Osteocyte (in vitro differentiated cells): Measurements from ENCODE around the gene CCDC50. TPM values are rescaled to one million over a fixed set of nuclear protein-coding genes. Genes with fewer than 3 reads are reported as not detected.

ENCODE experiments used
- DNase-seq: peaks from one replicate; pipeline ENCODE4 v3.0.0; 2021; ENCODE audit warnings: mixed read lengths; ENCODE audit not compliant: unreplicated experiment; ENCODE audit errors: extremely low spot score
- H3K27ac Mint-ChIP-seq: one replicate; pipeline ENCODE4 v1.8.0; 2021; ENCODE audit warnings: mild to moderate bottlenecking, mixed read lengths; ENCODE audit not compliant: unreplicated experiment
- H3K27me3 Mint-ChIP-seq: one replicate; pipeline ENCODE4 v1.8.0; 2021; ENCODE audit warnings: mixed read lengths; ENCODE audit not compliant: unreplicated experiment
- H3K36me3 Mint-ChIP-seq: one replicate; pipeline ENCODE4 v1.8.0; 2021; ENCODE audit warnings: mixed read lengths; ENCODE audit not compliant: unreplicated experiment
- H3K4me1 Mint-ChIP-seq: one replicate; pipeline ENCODE4 v1.8.0; 2021; ENCODE audit warnings: mixed read lengths; ENCODE audit not compliant: unreplicated experiment
- H3K4me3 Mint-ChIP-seq: one replicate; pipeline ENCODE4 v1.8.0; 2021; ENCODE audit warnings: mild to moderate bottlenecking, moderate library complexity, mixed read lengths; ENCODE audit not compliant: unreplicated experiment
- H3K9me3 Mint-ChIP-seq: one replicate; pipeline ENCODE4 v1.8.0; 2021; ENCODE audit warnings: mixed read lengths; ENCODE audit not compliant: unreplicated experiment
- CTCF ChIP-seq: fragments of 200-600 bp; sonication (generic); IDR thresholded peaks from 2 replicates; pipeline ENCODE4 v1.5.0; 2021; ENCODE audit warnings: antibody characterized with exemption, mild to moderate bottlenecking, moderate library complexity
- total RNA-seq: library from RNA; stranded (reverse); gene quantifications from 2 replicates; pipeline ENCODE4 v1.2.1, GENCODE V29; 2021

Gene CCDC50
- total RNA-seq, 1 donor from 2014 or later: 86.7 TPM

DNA sequence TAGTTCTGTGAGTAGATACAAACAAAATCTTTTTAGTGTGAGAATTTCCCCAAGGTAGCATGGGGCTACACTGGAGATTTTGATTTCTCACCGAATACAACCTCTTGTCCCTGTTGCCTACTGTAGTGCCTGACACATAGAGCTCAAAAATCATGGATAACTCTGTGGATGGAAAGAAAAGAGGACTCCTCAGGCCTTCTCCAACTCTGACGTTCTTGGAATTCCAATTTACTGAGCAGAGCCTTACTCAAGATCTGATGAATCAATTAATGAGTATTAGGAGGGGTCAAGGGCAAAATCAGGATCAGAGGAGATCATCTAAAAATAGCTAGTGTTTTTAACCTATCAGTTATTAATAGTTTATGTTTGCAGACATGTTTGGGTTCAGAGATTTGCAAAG lies 85.1 kb downstream of the CCDC50 start:
- peaks cover 4% of the 10 kb centered on the region for H3K36me3 Mint-ChIP-seq
- no peak for DNase-seq
- no peak overlapping the region for H3K4me3 Mint-ChIP-seq
- TF ChIP-seq CTCF: no peak
- no peaks in the 10 kb centered on the region for H3K27me3 Mint-ChIP-seq
- no peak overlapping the region for H3K27ac Mint-ChIP-seq
- peaks cover 4% of the 10 kb centered on the region for H3K9me3 Mint-ChIP-seq
- H3K4me1 Mint-ChIP-seq: peaks cover 12% of the 10 kb centered on the region

- no peaks in the 10 kb centered on the region for H3K27me3 Mint-ChIP-seq
- no peak for TF ChIP-seq CTCF
- no peak overlapping the region for H3K4me3 Mint-ChIP-seq
- H3K27ac Mint-ChIP-seq: no peak overlapping the region
- H3K36me3 Mint-ChIP-seq: peaks cover 4% of the 10 kb centered on the region
- H3K9me3 Mint-ChIP-seq: peaks cover 4% of the 10 kb centered on the region
- no peak for DNase-seq
- peaks cover 12% of the 10 kb centered on the region for H3K4me1 Mint-ChIP-seq
These were observed 85.5 kb downstream of the CCDC50 start for GRCh38 chr3:191414732-191415131.

DNA sequence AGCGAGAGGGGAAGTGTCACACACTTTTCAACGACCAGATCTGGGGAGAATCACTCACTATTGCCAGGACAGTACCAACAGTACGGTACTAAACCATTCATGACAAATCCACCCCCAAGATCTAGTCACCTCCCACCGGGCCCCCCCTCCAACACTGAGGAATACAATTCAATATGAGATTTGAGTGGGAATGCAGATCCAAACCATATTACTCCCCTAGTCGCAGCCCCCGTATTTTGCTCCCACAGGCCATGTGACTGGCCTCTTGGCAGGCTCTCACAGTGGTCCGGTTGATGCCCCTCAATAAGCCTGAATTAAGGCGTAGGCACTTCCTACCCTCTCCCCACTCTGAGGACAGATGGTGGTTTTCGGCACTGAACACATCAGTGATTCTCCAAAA lies 86.4 kb downstream of the CCDC50 start:
- no peak for DNase-seq
- no peaks in the 10 kb centered on the region for H3K9me3 Mint-ChIP-seq
- H3K4me3 Mint-ChIP-seq: no peak overlapping the region
- no peaks in the 10 kb centered on the region for H3K36me3 Mint-ChIP-seq
- peaks cover 12% of the 10 kb centered on the region for H3K4me1 Mint-ChIP-seq
- peaks cover 6% of the 10 kb centered on the region for H3K27me3 Mint-ChIP-seq
- TF ChIP-seq CTCF: no peak
- H3K27ac Mint-ChIP-seq: no peak overlapping the region

DNA sequence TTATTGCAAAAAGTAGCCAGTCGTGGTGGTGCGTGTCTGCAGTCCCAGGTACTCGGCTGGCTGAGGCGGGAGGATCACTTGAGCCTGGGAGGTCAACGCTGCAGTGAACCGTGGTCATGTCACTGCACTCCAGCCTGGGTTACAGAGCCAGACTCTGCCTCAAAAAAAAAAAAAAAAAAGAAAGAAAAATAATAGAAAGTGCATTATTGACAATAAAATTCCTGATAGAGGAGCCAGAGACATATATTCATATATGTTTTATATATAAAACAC lies 88.2 kb downstream of the CCDC50 start:
- no peak for TF ChIP-seq CTCF
- H3K4me3 Mint-ChIP-seq: no peak overlapping the region
- no peaks in the 10 kb centered on the region for H3K9me3 Mint-ChIP-seq
- H3K36me3 Mint-ChIP-seq: no peaks in the 10 kb centered on the region
- DNase-seq: no peak
- H3K27me3 Mint-ChIP-seq: peaks cover 17% of the 10 kb centered on the region
- no peak overlapping the region for H3K27ac Mint-ChIP-seq
- peaks cover 11% of the 10 kb centered on the region for H3K4me1 Mint-ChIP-seq

DNA sequence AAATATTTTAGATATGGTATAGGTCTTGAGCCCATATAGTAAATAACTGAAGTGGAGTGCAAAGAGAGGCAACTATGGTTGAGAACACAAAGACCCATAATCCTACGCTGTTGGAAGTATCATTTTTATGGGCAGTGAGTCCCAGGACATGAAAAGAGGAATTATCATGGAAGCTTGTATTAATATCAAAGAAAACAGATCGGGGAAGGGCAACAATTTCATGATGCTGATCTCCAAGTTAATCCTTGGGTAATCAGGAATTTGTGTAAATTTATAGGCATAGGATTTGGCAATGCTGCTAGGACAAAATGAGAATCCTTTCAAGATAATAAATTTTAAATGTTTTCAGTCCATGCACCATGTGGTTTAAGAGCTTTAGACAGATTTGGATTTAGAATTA lies 91.6 kb downstream of the CCDC50 start:
- no peak overlapping the region for H3K4me3 Mint-ChIP-seq
- no peak for DNase-seq
- H3K27me3 Mint-ChIP-seq: peaks cover 30% of the 10 kb centered on the region
- H3K36me3 Mint-ChIP-seq: no peaks in the 10 kb centered on the region
- H3K4me1 Mint-ChIP-seq: peaks cover 2% of the 10 kb centered on the region
- no peaks in the 10 kb centered on the region for H3K9me3 Mint-ChIP-seq
- no peak for TF ChIP-seq CTCF
- no peak overlapping the region for H3K27ac Mint-ChIP-seq
